GM12878 (cell line): Measurements from ENCODE around the gene SLC29A1. TPM values are rescaled to one million over a fixed set of nuclear protein-coding genes. Genes with fewer than 3 reads are reported as not detected.

Source experiments
- ATAC-seq: fragments of 200-7000 bp; cut with Tn5 transposase; 3 replicates; pipeline ENCODE4 v1.9.1; 2020; ENCODE audit warnings: mild to moderate bottlenecking, moderate library complexity
- BruUV-seq: library from RNA; stranded (reverse); fragments of 400-500 nt; replicated peaks from 2 replicates; lab custom pipeline; 2021; lab: Mats Ljungman, UMichigan
- CTCF ChIA-PET: fragments of 300-600 bp; sonication (Branson Sonifier 250); formaldehyde crosslinking; extraction: SDS; loops from one replicate; lab custom pipeline; 2021; ENCODE audit warnings: inconsistent platforms; lab: Yijun Ruan, JAX
- POLR2A ChIA-PET: fragments of 350-600 bp; formaldehyde crosslinking; extraction: SDS; loops from one replicate; lab custom pipeline; 2021; ENCODE audit warnings: inconsistent platforms; lab: Charles Lee
- RAD21 ChIA-PET: fragments of 300-600 bp; sonication (Branson Sonifier 250); formaldehyde crosslinking; loops from one replicate; lab custom pipeline; 2023; ENCODE audit warnings: antibody characterized with exemption; ENCODE audit not compliant: unreplicated experiment; lab: Charles Lee
- SMC1A ChIA-PET: fragments of 300-600 bp; sonication (Branson Sonifier 250); formaldehyde crosslinking; loops from one replicate; lab custom pipeline; 2023; ENCODE audit not compliant: unreplicated experiment, uncharacterized antibody; lab: Charles Lee
- DNase-seq: peaks from one replicate; pipeline ENCODE4 v3.0.0-alpha.2; 2011; ENCODE audit warnings: low read depth, low spot score
- FAIRE-seq: peaks from 3 replicates; lab custom pipeline; 2011; peaks lifted over from hg19 to GRCh38; lab: Jason Lieb, UNC
- H2AFZ ChIP-seq: 2 replicates; pipeline ENCODE4 v1.6.0; 2011; ENCODE audit warnings: low read depth, low read length, control low read depth; ENCODE audit not compliant: control insufficient read depth
- H3K27ac ChIP-seq: 2 replicates; pipeline ENCODE4 v1.5.1; 2011; ENCODE audit warnings: control low read depth; ENCODE audit not compliant: control insufficient read depth, insufficient read depth
- H3K27me3 ChIP-seq, 2 experiments: replicated peaks in 1 of 2; 2 replicates each; pipeline versions ENCODE4 v1.6.0 to v1.6.1; 2011; ENCODE audit warnings: low read length in 1 of 2; ENCODE audit not compliant: control insufficient read depth in 2 of 2, insufficient read depth in 2 of 2
- H3K36me3 ChIP-seq, 2 experiments: 2 replicates each; pipeline ENCODE4 v1.5.1; 2011; ENCODE audit warnings: low read length in 1 of 2; ENCODE audit not compliant: control insufficient read depth in 2 of 2, insufficient read depth in 2 of 2
- H3K4me1 ChIP-seq: 2 replicates; pipeline ENCODE4 v1.6.1; 2011; ENCODE audit warnings: mild to moderate bottlenecking, low read length, moderate library complexity, mixed read lengths; ENCODE audit not compliant: control insufficient read depth, insufficient read depth
- H3K4me2 ChIP-seq: 2 replicates; pipeline ENCODE4 v1.6.0; 2011; ENCODE audit warnings: control low read depth; ENCODE audit not compliant: control insufficient read depth, insufficient read depth
- H3K4me3 ChIP-seq: fragments of 200-600 bp; sonication (generic); 2 replicates; pipeline ENCODE4 v1.5.1; 2016
- H3K79me2 ChIP-seq: 2 replicates; pipeline ENCODE4 v1.6.0; 2011; ENCODE audit warnings: low read length; ENCODE audit not compliant: control insufficient read depth, insufficient read depth
- H3K9ac ChIP-seq: 2 replicates; pipeline ENCODE4 v1.8.0; 2011; ENCODE audit warnings: low read length, control low read depth, mixed read lengths; ENCODE audit not compliant: control insufficient read depth, insufficient read depth
- H3K9me3 ChIP-seq: replicated peaks from 3 replicates; pipeline ENCODE4 v1.5.1; 2011; ENCODE audit warnings: mild to moderate bottlenecking, low read length; ENCODE audit not compliant: control insufficient read depth, insufficient read depth
- H4K20me1 ChIP-seq: 2 replicates; pipeline ENCODE4 v1.6.0; 2011; ENCODE audit not compliant: control insufficient read depth, insufficient read depth
- BACH1 ChIP-seq: fragments of 450-650 bp; IDR thresholded peaks from 2 replicates; pipeline ENCODE4 v1.6.1; 2017; ENCODE audit warnings: mild to moderate bottlenecking, borderline replicate concordance
- MLLT1 ChIP-seq: fragments of 450-650 bp; IDR thresholded peaks from 2 replicates; pipeline ENCODE4 v1.6.1; 2016; ENCODE audit warnings: mild to moderate bottlenecking
- POLR2A ChIP-seq: IDR thresholded peaks from 2 replicates; pipeline ENCODE4 v1.6.1; 2011; ENCODE audit warnings: low read depth, mild to moderate bottlenecking, low read length
- POLR2AphosphoS5 ChIP-seq: IDR thresholded peaks from 2 replicates; pipeline ENCODE4 v1.6.1; 2011; ENCODE audit warnings: mild to moderate bottlenecking, low read length, inconsistent platforms
- RELA ChIP-seq: fragments of 450-650 bp; IDR thresholded peaks from 2 replicates; pipeline ENCODE4 v1.8.0; 2014; ENCODE audit warnings: borderline replicate concordance; ENCODE audit not compliant: partially characterized antibody
- STAT1 ChIP-seq: fragments of 450-650 bp; conservative IDR thresholded peaks from 2 replicates; pipeline ENCODE4 v1.6.1; 2014; ENCODE audit warnings: antibody characterized with exemption, mild to moderate bottlenecking
- STAT3 ChIP-seq: IDR thresholded peaks from 2 replicates; pipeline ENCODE4 v1.6.1; 2011; ENCODE audit warnings: low read depth, low read length, improper control_type of control experiment
- WGBS: methylation state at CpG from one replicate; pipeline ENCODE4 v1.1.6; 2016; ENCODE audit warnings: low lambda C conversion rate; ENCODE audit not compliant: insufficient replicate concordance, insufficient coverage; ENCODE audit errors: missing lambda C conversion rate; 5-methylcytosine and 5-hydroxymethylcytosine counted together
- in situ Hi-C: fragments of 300-500 bp; cut with MboI; formaldehyde crosslinking; loops from 9 replicates; pipeline ENCODE4 v1.14.3; 2018; ENCODE audit warnings: mixed read lengths
- intact Hi-C: fragments of 100-400 bp; cut with micrococcal nuclease; formaldehyde crosslinking; loops from one replicate; pipeline ENCODE4 v1.14.2; 2022; ENCODE audit not compliant: unreplicated experiment
- polyA plus RNA-seq, 11 experiments: library from polyadenylated mRNA; depleted of rRNA in 4 of 11; unstranded in 6 of 11; stranded (reverse) in 5 of 11; fragments of >200 nt; fragmentation: Nextera tagmentation in 4 of 11; fragmentation: Illumina TruSeq in 1 of 11; extraction: Ambion mirVana in 4 of 11; extraction: Trizol in 1 of 11; gene quantifications; 1 replicate in 1 of 11; 2 replicates in 10 of 11; pipeline versions ENCODE4 v1.2.1 to v1.2.3, GENCODE V29; 2011 to 2016; ENCODE audit warnings: inconsistent platforms in 2 of 11, missing spikeins in 2 of 11, low read depth in 1 of 11
- total RNA-seq, 4 experiments: library from RNA; depleted of rRNA in 3 of 4; stranded (reverse); fragments of >200 nt in 3 of 4; fragmentation: Illumina TruSeq in 1 of 4; extraction: Trizol in 1 of 4; gene quantifications; 2 replicates each; pipeline versions ENCODE4 v1.2.1 to v1.2.3, GENCODE V29; 2013 to 2021

The SLC29A1 gene
- total and polyA plus RNA-seq, 10 of the 15 experiments (the other 5 are each of a cell fraction or from before 2014, with no cell fraction given), result 10.0 to 132 (median 93.4) TPM

GRCh38 chr6:44249082-44249748 lies 25.8 kb downstream of the SLC29A1 start:
- ATAC-seq (no peak), FAIRE-seq (no peak), DNase-seq (no peak)
- H3K9me3 ChIP-seq, result no peaks in the 10 kb centered on the region
- SMC1A ChIA-PET, result interaction anchor here (0.6 to 2.6 kb wide), 2 partner anchors 25 to 42 kb away, joined by 3 to 10 read pairs; no protein-coding TSS in a partner anchor
- H2AFZ ChIP-seq, result no peak overlapping the region
- H3K4me1 ChIP-seq, result peaks cover 7% of the 10 kb centered on the region; the same call in 1 of the 2 replicates
- CTCF ChIA-PET, result interaction anchor here (1.0 to 7.7 kb wide), 5 partner anchors 12 to 155 kb away, joined by 3 to 39 read pairs (median 6); partner anchors contain the start of gene SLC29A1
- peaks cover 28 to 50% of the 10 kb centered on the region in 2 experiments for H3K36me3 ChIP-seq
- in situ Hi-C loops, result no loop called here
- H3K4me2 ChIP-seq, result peak overlapping the region; percentile 58
- POLR2A ChIA-PET, result interaction anchor here (5.1 to 6.3 kb wide), 2 partner anchors 11 to 28 kb away, joined by 63 to 131 read pairs; partner anchors contain the start of genes SLC29A1 and SLC35B2
- H4K20me1 ChIP-seq, result peaks cover 11% of the 10 kb centered on the region; the same call in 1 of the 2 replicates
- 40% methylated on average over 9 of the region's 9 CpGs for WGBS
- RAD21 ChIA-PET, result interaction anchor here (1.2 to 1.4 kb wide), 2 partner anchors 13 to 25 kb away, joined by 3 to 6 read pairs; no protein-coding TSS in a partner anchor
- no TSS peak for BruUV-seq
- H3K27ac ChIP-seq, result no peak overlapping the region
- peak overlapping the region; percentile 100 for H3K9ac ChIP-seq
- TF ChIP-seq STAT3, result no peak
- no peak for TF ChIP-seq RELA
- peak; percentile 37; the same call in 1 of the 2 replicates for TF ChIP-seq BACH1
- no peak for TF ChIP-seq STAT1
- peak; percentile 47 for TF ChIP-seq POLR2A
- TF ChIP-seq POLR2AphosphoS5, result peak; percentile 58
- TF ChIP-seq MLLT1, result no peak
- H3K4me3 ChIP-seq, result peak overlapping the region; percentile 95
- intact Hi-C loops, result no loop called here
- no peaks in the 10 kb centered on the region for H3K27me3 ChIP-seq
- peaks cover 74% of the 10 kb centered on the region for H3K79me2 ChIP-seq
